SK-N-SH (cell line): Measurements from ENCODE around the gene AHSG. TPM values are rescaled to one million over a fixed set of nuclear protein-coding genes. Genes with fewer than 3 reads are reported as not detected.

Experiments used
- CTCF ChIA-PET: fragments of 300-600, 350-600 bp; formaldehyde crosslinking; extraction: SDS; loops from one replicate; lab custom pipeline; 2021; lab: Yijun Ruan, JAX
- POLR2A ChIA-PET: fragments of 350-600 bp; sonication (Branson Sonifier 250); formaldehyde crosslinking; extraction: SDS; loops from one replicate; lab custom pipeline; 2020; ENCODE audit warnings: antibody characterized with exemption, inconsistent platforms; lab: Yijun Ruan, JAX
- DNase-seq: peaks from one replicate; pipeline ENCODE4 v3.0.0; 2012
- H2AFZ ChIP-seq: fragments of 200-600 bp; sonication (generic); 2 replicates; pipeline ENCODE4 v1.8.1; 2016; ENCODE audit warnings: antibody characterized with exemption, mild to moderate bottlenecking, low read depth
- H3F3A ChIP-seq: fragments of 200-600 bp; sonication (generic); replicated peaks from 2 replicates; pipeline ENCODE3; 2016; ENCODE audit warnings: antibody characterized with exemption, mild to moderate bottlenecking; ENCODE audit not compliant: insufficient read depth
- H3K27ac ChIP-seq, 2 experiments: fragments of 200-500 bp in 1 of 2; fragments of 200-600 bp in 1 of 2; sonication (Bioruptor generic) in 1 of 2; sonication (generic), shearing (Covaris generic) in 1 of 2; 2 replicates each; pipeline versions ENCODE4 v1.5.1 to v1.6.1; 2014 to 2016; ENCODE audit warnings: low read depth in 2 of 2, inconsistent platforms in 1 of 2, low read length in 1 of 2, mild to moderate bottlenecking in 1 of 2, mixed read lengths in 1 of 2
- H3K27me3 ChIP-seq: fragments of 200-600 bp; sonication (generic), shearing (Covaris generic); 2 replicates; pipeline ENCODE4 v1.6.1; 2016; ENCODE audit warnings: mixed run types; ENCODE audit not compliant: insufficient read depth
- H3K36me3 ChIP-seq, 2 experiments: fragments of 200-500 bp in 1 of 2; fragments of 200-600 bp in 1 of 2; sonication (Bioruptor generic) in 1 of 2; sonication (generic) in 1 of 2; replicated peaks in 1 of 2; 2 replicates each; pipeline versions ENCODE3 to v1.5.1; 2014 to 2016; ENCODE audit warnings: low read length in 1 of 2, mild to moderate bottlenecking in 1 of 2; ENCODE audit not compliant: insufficient read depth in 2 of 2, control insufficient read depth in 1 of 2
- H3K4me1 ChIP-seq, 2 experiments: fragments of 200-500 bp in 1 of 2; fragments of 200-600 bp in 1 of 2; sonication (Bioruptor generic) in 1 of 2; sonication (generic), shearing (Covaris generic) in 1 of 2; 2 replicates each; pipeline versions ENCODE4 v1.5.1 to v1.6.1; 2014 to 2016; ENCODE audit warnings: low read depth in 1 of 2, low read length in 1 of 2, mixed run types in 1 of 2; ENCODE audit not compliant: insufficient read depth in 2 of 2, control insufficient read depth in 1 of 2
- H3K4me2 ChIP-seq: fragments of 200-600 bp; sonication (generic), shearing (Covaris generic); 2 replicates; pipeline ENCODE4 v1.6.1; 2017; ENCODE audit warnings: mixed run types
- H3K4me3 ChIP-seq, 2 experiments: fragments of 200-500 bp in 1 of 2; fragments of 200-600 bp in 1 of 2; sonication (Bioruptor generic) in 1 of 2; sonication (generic), shearing (Covaris generic) in 1 of 2; 2 replicates each; pipeline versions ENCODE4 v1.5.1 to v1.8.1; 2014 to 2016; ENCODE audit warnings: low read depth in 2 of 2, inconsistent platforms in 1 of 2, low read length in 1 of 2, mild to moderate bottlenecking in 1 of 2, mixed read lengths in 1 of 2, moderate library complexity in 1 of 2
- H3K79me2 ChIP-seq: fragments of 200-600 bp; sonication (generic); 2 replicates; pipeline ENCODE4 v1.8.1; 2017; ENCODE audit warnings: mild to moderate bottlenecking; ENCODE audit not compliant: insufficient read depth
- H3K9ac ChIP-seq: fragments of 200-600 bp; sonication (generic); 2 replicates; pipeline ENCODE4 v1.6.1; 2017; ENCODE audit warnings: mixed run types
- H3K9me2 ChIP-seq: fragments of 200-600 bp; sonication (generic); 2 replicates; pipeline ENCODE4 v1.6.1; 2017; ENCODE audit warnings: mixed run types
- H3K9me3 ChIP-seq: fragments of 200-600 bp; sonication (generic); 2 replicates; pipeline ENCODE4 v1.6.1; 2017; ENCODE audit warnings: mixed run types, mild to moderate bottlenecking, moderate library complexity
- H4K20me1 ChIP-seq: fragments of 200-600 bp; sonication (generic); 2 replicates; pipeline ENCODE4 v1.6.1; 2017; ENCODE audit warnings: mild to moderate bottlenecking, mixed run types; ENCODE audit not compliant: insufficient read depth
- CHD2 ChIP-seq: fragments of 150-350 bp; IDR thresholded peaks from 2 replicates; pipeline ENCODE4 v1.6.1; 2018; ENCODE audit warnings: low read length; ENCODE audit not compliant: partially characterized antibody
- EP300 ChIP-seq, 2 experiments: IDR thresholded peaks; 2 replicates each; pipeline versions ENCODE4 v1.4.0 to v1.6.1; 2012; ENCODE audit warnings: borderline replicate concordance in 1 of 2, low read depth in 1 of 2, low read length in 1 of 2
- FOSL2 ChIP-seq: IDR thresholded peaks from 2 replicates; pipeline ENCODE4 v1.4.0; 2012; ENCODE audit warnings: low read depth, mild to moderate bottlenecking, moderate library complexity, borderline replicate concordance
- FOXJ3 ChIP-seq: sonication (generic); formaldehyde crosslinking; IDR thresholded peaks from 2 replicates; pipeline ENCODE4 v1.5.1; 2020; ENCODE audit warnings: mild to moderate bottlenecking, missing genetic modification reagents
- GABPA ChIP-seq: IDR thresholded peaks from 2 replicates; pipeline ENCODE4 v1.4.0; 2012; ENCODE audit warnings: low read depth, mild to moderate bottlenecking
- GATA2 ChIP-seq: sonication (generic); formaldehyde crosslinking; IDR thresholded peaks from 2 replicates; pipeline ENCODE4 v1.5.0; 2020; ENCODE audit warnings: mild to moderate bottlenecking, missing genetic modification reagents
- JUND ChIP-seq: IDR thresholded peaks from 2 replicates; pipeline ENCODE4 v1.4.0; 2012
- MEF2A ChIP-seq: IDR thresholded peaks from 2 replicates; pipeline ENCODE4 v1.4.0; 2012; ENCODE audit warnings: low read depth, borderline replicate concordance
- NFIC ChIP-seq: IDR thresholded peaks from 2 replicates; pipeline ENCODE4 v1.4.0; 2012; ENCODE audit warnings: borderline replicate concordance
- NRF1 ChIP-seq: IDR thresholded peaks from 2 replicates; pipeline ENCODE4 v1.6.1; 2012; ENCODE audit warnings: low read depth, mild to moderate bottlenecking, low read length
- POLR2AphosphoS5 ChIP-seq: IDR thresholded peaks from 2 replicates; pipeline ENCODE4 v1.6.1; 2012; ENCODE audit warnings: low read depth, low read length
- RAD21 ChIP-seq: IDR thresholded peaks from 2 replicates; pipeline ENCODE4 v1.6.1; 2012; ENCODE audit warnings: mild to moderate bottlenecking, low read length
- RCOR1 ChIP-seq: fragments of 150-350 bp; IDR thresholded peaks from 2 replicates; pipeline ENCODE4 v1.6.1; 2017; ENCODE audit warnings: antibody characterized with exemption, low read length
- RXRA ChIP-seq: IDR thresholded peaks from 2 replicates; pipeline ENCODE4 v1.4.0; 2012; ENCODE audit warnings: low read depth, mild to moderate bottlenecking, borderline replicate concordance
- TAF1 ChIP-seq: IDR thresholded peaks from 2 replicates; pipeline ENCODE4 v1.6.1; 2012; ENCODE audit warnings: low read depth, mild to moderate bottlenecking, low read length, moderate library complexity, borderline replicate concordance
- TCF12 ChIP-seq: IDR thresholded peaks from 2 replicates; pipeline ENCODE4 v1.4.0; 2012
- YY1 ChIP-seq: IDR thresholded peaks from 2 replicates; pipeline ENCODE4 v1.4.0; 2012; ENCODE audit warnings: low read depth, mild to moderate bottlenecking
- WGBS: methylation state at CpG from one replicate; pipeline ENCODE4 v1.1.6; 2017; ENCODE audit warnings: low lambda C conversion rate; 5-methylcytosine and 5-hydroxymethylcytosine counted together
- polyA plus RNA-seq, 3 experiments: library from polyadenylated mRNA; depleted of rRNA; stranded (reverse); fragments of >200 nt; gene quantifications; 2 replicates each; pipeline ENCODE4 v1.2.3, GENCODE V29; 2012
- TF ChIP-seq, protein P1 (sequence below): IDR thresholded peaks from 2 replicates; pipeline ENCODE4; 2012
- TF ChIP-seq, protein P2 (sequence below): fragments of 200-600 bp; sonication (generic); IDR thresholded peaks from 2 replicates; pipeline ENCODE4 v1.6.1; 2017; ENCODE audit warnings: antibody characterized with exemption, mild to moderate bottlenecking, moderate library complexity
- TF ChIP-seq, protein P3 (sequence below): fragments of 150-350 bp; IDR thresholded peaks from 2 replicates; pipeline ENCODE4 v1.6.1; 2016; ENCODE audit warnings: mild to moderate bottlenecking, low read depth, low read length
- TF ChIP-seq, protein P4 (sequence below): IDR thresholded peaks from 2 replicates; pipeline ENCODE4 v1.4.0; 2012; ENCODE audit warnings: low read depth, borderline replicate concordance

Gene AHSG
- polyA plus RNA-seq, 1 of the 3 experiments (the other 2 are of a cell fraction): not detected

DNA sequence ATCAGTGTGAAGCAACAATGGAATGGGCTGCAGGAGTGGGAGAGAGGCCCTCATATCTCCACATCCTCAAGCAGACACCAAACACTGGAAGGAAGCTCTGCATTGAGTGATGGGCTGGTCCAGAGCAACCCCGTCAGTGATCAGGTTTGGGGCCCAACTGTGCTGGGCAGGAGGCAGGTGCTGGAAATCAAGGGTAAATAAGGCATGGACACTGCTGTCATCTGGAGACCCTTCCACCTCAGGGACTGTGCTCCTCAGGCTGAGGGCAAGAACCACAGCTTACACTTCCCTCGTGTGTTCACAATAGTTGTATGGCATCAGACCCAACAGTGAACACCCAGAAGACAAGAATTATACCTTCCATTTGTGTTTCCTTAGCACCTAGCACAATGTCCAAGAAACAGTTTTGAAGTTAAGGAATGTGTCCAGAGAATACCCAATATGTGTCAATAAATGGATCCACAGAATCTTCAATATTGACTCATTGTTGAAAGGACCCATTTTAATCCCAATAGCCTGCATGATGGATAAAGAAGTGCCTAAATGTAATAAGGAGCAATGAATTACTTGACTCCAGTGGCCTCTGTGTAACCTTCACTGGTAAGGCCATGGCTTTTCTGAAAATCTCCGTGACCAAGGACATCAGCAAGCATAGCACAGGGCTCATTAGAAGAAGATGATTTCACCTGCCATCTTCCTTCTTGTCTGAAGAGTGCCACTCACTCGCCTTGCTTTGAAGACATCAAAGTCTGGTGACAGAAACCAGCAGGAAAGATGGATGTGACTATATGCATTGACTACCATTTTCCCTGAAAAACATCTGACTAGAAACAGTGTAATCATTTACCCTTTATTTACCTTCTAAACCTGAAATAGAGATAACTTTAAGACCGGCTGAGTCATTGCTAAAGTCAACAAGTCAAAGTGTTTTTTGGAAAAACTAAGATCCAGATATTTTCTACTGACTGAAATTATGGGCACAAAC is 7.0 kb upstream of the AHSG start:
- Histone ChIP-seq H3F3A (no peaks in the 10 kb centered on the region), H3K36me3 (no peaks in the 10 kb centered on the region), H3K9me3 (no peaks in the 10 kb centered on the region), H3K27ac (no peak overlapping the region), H2AFZ (no peak overlapping the region), H3K4me2 (no peak overlapping the region), H3K9me2 (no peaks in the 10 kb centered on the region), H3K4me3 (no peak overlapping the region), H3K79me2 (no peaks in the 10 kb centered on the region), H3K9ac (no peak overlapping the region), H4K20me1 (no peaks in the 10 kb centered on the region), H3K27me3 (no peaks in the 10 kb centered on the region; the same call in 1 of the 2 replicates)
- no peak for DNase-seq
- ChIA-PET POLR2A (no interaction called here), CTCF (interaction anchor here (0.6 to 17.4 kb wide), 2 partner anchors 9 to 346 kb away, joined by 3 to 167 read pairs; partner anchors contain the start of gene AHSG)
- WGBS: 33% methylated on average over 5 of the region's 5 CpGs
- no peak for TF ChIP-seq RAD21
- TF ChIP-seq, protein P1, sequence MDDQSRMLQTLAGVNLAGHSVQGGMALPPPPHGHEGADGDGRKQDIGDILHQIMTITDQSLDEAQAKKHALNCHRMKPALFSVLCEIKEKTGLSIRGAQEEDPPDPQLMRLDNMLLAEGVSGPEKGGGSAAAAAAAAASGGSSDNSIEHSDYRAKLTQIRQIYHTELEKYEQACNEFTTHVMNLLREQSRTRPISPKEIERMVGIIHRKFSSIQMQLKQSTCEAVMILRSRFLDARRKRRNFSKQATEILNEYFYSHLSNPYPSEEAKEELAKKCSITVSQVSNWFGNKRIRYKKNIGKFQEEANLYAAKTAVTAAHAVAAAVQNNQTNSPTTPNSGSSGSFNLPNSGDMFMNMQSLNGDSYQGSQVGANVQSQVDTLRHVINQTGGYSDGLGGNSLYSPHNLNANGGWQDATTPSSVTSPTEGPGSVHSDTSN: no peak
- TF ChIP-seq, all 33 proteins: peak for 0
- H3K4me1 ChIP-seq: no peaks in the 10 kb centered on the region

DNA sequence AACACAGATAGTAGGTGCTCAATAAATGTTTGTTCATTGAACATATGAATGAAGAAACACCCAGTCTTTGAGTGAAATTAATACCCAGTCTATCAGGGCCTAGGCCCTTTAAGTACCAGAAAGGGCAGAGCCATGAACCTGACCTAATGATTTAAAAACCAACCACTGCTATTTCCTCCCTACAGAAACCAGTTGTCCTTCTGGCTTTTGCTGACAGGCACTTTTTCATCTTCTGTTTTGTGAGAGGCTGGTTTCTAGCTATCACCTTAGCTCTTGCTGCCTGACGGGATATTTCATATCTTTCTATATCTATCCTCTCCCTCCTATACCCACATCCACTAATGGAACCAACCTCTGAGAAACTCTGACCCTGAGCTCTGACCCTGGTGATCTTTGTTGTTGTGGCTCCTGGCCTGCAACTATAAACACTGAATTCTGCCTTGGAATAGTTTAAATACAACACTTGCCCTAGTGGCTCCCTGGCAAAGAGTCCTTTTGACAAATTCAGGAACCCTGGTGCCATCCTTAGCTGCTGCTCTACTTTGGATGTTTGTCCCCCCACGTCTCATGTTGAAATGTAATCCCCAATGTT is 4.1 kb upstream of the AHSG start:
- Histone ChIP-seq H3K27me3 (no peaks in the 10 kb centered on the region; the same call in 1 of the 2 replicates), H3K9ac (no peak overlapping the region), H3K4me3 (no peak overlapping the region), H3K27ac (no peak overlapping the region), H3K4me1 (no peaks in the 10 kb centered on the region; a peak in 1 of 4 replicates), H4K20me1 (no peaks in the 10 kb centered on the region), H3K79me2 (no peaks in the 10 kb centered on the region), H3K9me2 (no peaks in the 10 kb centered on the region), H3K36me3 (no peaks in the 10 kb centered on the region), H3K4me2 (no peak overlapping the region), H3F3A (no peaks in the 10 kb centered on the region), H2AFZ (no peak overlapping the region), H3K9me3 (no peaks in the 10 kb centered on the region)
- POLR2A ChIA-PET: no interaction called here
- no peak for DNase-seq
- TF ChIP-seq GABPA (no peak), FOSL2 (no peak), RCOR1 (no peak), TCF12 (no peak), MEF2A (no peak), NFIC (no peak), NRF1 (no peak), EP300 (IDR thresholded peaks at IDR 0.05; ENCODE audit: borderline replicate concordance in 1 of 2, low read depth in 1 of 2, low read length in 1 of 2) (no peak), TAF1 (no peak), FOXJ3 (CRISPR knock-in tag) (no peak), POLR2AphosphoS5 (no peak), GATA2 (CRISPR knock-in tag) (no peak), YY1 (no peak), CHD2 (no peak), JUND (no peak), RXRA (no peak)
- TF ChIP-seq, protein P2, sequence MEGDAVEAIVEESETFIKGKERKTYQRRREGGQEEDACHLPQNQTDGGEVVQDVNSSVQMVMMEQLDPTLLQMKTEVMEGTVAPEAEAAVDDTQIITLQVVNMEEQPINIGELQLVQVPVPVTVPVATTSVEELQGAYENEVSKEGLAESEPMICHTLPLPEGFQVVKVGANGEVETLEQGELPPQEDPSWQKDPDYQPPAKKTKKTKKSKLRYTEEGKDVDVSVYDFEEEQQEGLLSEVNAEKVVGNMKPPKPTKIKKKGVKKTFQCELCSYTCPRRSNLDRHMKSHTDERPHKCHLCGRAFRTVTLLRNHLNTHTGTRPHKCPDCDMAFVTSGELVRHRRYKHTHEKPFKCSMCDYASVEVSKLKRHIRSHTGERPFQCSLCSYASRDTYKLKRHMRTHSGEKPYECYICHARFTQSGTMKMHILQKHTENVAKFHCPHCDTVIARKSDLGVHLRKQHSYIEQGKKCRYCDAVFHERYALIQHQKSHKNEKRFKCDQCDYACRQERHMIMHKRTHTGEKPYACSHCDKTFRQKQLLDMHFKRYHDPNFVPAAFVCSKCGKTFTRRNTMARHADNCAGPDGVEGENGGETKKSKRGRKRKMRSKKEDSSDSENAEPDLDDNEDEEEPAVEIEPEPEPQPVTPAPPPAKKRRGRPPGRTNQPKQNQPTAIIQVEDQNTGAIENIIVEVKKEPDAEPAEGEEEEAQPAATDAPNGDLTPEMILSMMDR: no peak
- TF ChIP-seq, protein P3, sequence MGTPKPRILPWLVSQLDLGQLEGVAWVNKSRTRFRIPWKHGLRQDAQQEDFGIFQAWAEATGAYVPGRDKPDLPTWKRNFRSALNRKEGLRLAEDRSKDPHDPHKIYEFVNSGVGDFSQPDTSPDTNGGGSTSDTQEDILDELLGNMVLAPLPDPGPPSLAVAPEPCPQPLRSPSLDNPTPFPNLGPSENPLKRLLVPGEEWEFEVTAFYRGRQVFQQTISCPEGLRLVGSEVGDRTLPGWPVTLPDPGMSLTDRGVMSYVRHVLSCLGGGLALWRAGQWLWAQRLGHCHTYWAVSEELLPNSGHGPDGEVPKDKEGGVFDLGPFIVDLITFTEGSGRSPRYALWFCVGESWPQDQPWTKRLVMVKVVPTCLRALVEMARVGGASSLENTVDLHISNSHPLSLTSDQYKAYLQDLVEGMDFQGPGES: no peak
- TF ChIP-seq, protein P4, sequence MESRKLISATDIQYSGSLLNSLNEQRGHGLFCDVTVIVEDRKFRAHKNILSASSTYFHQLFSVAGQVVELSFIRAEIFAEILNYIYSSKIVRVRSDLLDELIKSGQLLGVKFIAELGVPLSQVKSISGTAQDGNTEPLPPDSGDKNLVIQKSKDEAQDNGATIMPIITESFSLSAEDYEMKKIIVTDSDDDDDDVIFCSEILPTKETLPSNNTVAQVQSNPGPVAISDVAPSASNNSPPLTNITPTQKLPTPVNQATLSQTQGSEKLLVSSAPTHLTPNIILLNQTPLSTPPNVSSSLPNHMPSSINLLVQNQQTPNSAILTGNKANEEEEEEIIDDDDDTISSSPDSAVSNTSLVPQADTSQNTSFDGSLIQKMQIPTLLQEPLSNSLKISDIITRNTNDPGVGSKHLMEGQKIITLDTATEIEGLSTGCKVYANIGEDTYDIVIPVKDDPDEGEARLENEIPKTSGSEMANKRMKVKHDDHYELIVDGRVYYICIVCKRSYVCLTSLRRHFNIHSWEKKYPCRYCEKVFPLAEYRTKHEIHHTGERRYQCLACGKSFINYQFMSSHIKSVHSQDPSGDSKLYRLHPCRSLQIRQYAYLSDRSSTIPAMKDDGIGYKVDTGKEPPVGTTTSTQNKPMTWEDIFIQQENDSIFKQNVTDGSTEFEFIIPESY: no peak
- CTCF ChIA-PET: interaction anchor here (0.6 to 1.9 kb wide), 5 partner anchors 8 to 215 kb away, joined by 3 to 11 read pairs (median 6); no protein-coding TSS in a partner anchor
- 44% methylated on average over 2 of the region's 2 CpGs for WGBS
